VCaP (cell line): ENCODE data around the gene PI4KA.
"Not testable (repeated sequence)": the region's sequence is repeated elsewhere in the genome, so short reads cannot be mapped to it uniquely, and the experiment has no call there.

Experiments
- H3K27ac ChIP-seq: fragments of 450-650 bp; 2 replicates; pipeline ENCODE4 v1.5.1; 2017
- CTCF ChIP-seq: fragments of 450-650 bp; conservative IDR thresholded peaks from 2 replicates; pipeline ENCODE4 v1.5.1; 2017; ENCODE audit warnings: mild to moderate bottlenecking, moderate library complexity

PI4KA gene

GRCh38 chr22:20697481-20698113 is 161.0 kb downstream of the PI4KA start:
- H3K27ac ChIP-seq = not testable (repeated sequence)
- peak; percentile 78 for TF ChIP-seq CTCF

DNA sequence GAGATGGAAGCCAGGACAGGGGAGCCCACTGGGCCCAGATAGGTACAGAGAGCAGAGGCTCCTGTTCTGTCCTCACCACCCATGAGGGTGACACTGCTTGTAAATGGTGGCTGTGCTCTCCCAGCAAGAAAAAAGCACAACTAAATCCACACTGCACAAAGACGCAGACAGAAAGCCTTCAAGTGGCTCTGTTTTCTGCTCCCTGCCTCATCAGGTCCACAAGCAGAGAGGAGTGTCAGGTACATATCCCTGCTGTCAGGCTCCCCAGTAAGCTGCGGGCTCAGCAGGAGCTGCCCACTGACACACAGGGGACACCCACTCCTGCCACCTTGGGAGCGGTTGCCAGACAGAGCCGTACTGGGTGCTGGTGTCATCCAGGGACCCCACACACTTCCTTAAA is 162.6 kb downstream of the PI4KA start:
- H3K27ac ChIP-seq = not testable (repeated sequence)

DNA sequence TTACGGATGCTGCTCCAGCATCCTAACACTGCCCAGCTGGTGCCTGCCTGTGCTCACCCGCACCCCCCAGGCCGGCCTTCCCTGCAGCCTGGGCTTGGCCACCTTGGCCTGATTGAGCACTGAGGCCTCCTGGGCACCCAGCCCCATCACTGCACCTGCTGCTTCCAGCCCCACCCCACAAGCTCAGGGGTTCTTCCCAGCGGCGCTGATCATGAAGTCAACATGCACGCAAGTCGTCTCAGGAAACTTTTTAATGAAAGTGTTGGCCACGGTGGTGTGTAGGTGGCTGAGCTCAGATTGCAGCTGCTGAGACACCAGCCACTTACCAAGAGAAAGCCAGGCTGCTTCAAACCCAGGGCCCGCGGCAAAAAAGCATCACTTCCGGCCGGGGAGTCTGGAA is 163.4 kb downstream of the PI4KA start:
- not testable (repeated sequence) for H3K27ac ChIP-seq

DNA sequence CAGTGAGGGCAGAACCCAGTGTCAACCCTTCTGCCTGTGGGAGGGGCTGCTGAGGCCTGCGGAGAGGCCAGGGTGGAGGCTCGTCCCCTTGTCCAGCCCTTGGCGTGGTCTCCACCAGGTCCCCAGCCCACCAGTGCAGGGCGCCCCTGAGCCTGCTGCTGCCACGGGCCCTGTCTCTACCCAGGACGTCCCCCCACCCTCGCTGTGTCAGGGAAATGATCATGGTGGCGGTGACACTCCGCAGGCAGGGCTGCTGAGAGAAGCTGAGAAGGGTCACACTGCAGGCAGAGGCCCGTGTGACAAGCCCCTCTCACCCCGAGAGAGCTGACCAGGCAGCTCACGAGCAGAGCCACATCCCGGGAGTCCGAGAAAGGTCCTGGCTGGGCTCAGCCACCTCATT is 164.4 kb downstream of the PI4KA start:
- not testable (repeated sequence) for H3K27ac ChIP-seq

DNA sequence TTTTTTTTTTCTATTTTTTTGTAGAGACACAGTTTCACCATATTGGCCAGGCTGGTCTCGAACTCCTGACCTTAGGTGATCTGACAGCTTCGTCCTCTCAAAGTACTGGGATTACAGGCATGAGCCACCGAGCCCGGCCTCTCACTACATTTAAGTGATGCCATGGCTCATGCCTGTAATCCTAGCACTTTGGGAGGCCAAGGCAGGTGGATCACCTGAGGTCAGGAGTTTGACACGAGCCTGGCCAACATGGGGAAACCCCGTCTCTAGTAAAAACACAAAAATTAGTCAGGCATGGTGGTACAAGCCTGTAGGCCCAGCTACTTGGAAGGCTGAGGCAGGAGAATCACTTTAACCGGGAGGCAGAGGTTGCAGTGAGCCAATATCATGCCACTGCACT is 165.7 kb downstream of the PI4KA start:
- not testable (repeated sequence) for H3K27ac ChIP-seq

GRCh38 chr22:20690586-20691317 is 167.9 kb downstream of the PI4KA start:
- not testable (repeated sequence) for H3K27ac ChIP-seq

GRCh38 chr22:20687356-20688172 is 171.0 kb downstream of the PI4KA start:
- not testable (repeated sequence) for H3K27ac ChIP-seq

DNA sequence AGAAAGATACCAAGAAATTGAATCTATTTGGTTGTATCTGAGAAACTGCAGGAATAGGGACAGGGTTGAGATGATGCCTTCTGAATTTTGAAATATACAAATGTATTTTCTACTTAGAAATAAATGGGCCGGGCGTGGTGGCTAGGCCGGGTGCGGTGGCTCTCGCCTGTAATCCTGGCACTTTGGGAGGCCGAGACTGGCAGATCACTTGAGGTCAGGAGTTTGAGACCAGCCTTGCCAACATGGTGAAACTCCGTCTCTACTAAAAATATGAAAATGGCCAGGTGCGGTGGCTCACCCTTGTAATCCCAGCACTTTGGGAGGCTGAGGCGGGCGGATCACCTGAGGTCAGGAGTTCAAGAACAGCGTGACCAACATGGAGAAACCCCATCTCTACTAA is 172.8 kb downstream of the PI4KA start:
- H3K27ac ChIP-seq = not testable (repeated sequence)

DNA sequence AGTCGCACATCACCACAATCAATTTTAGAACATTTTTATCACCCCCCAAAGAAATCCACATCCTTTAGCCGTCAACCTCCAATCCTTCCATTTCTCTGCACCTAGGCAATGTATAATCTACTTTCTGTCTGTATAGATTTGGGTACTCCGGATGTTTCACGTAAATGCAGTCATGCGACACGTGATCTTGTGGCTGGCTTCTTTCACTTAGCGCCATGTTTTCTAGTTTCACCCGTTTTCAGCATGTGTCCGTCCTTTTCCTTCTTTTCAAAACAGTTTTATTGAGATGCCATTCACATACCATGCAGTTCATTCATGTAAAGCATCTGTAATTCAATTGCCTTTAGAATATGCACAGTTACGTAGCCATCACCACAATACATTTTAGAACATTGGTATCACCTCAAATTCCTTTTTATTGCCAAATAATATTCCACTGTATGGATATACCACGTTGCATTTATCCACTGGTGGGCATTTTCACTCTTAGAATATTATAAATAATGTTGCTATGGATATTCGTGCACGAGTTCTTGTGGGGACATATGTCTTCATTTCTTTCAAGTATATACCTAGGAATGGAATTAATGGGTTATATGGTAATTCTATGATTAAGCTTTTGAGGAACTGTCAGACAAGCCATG is 179.7 kb downstream of the PI4KA start:
- not testable (repeated sequence) for H3K27ac ChIP-seq

GRCh38 chr22:20677684-20678242 is 180.8 kb downstream of the PI4KA start:
- TF ChIP-seq CTCF = no peak
- no peak overlapping the region for H3K27ac ChIP-seq

DNA sequence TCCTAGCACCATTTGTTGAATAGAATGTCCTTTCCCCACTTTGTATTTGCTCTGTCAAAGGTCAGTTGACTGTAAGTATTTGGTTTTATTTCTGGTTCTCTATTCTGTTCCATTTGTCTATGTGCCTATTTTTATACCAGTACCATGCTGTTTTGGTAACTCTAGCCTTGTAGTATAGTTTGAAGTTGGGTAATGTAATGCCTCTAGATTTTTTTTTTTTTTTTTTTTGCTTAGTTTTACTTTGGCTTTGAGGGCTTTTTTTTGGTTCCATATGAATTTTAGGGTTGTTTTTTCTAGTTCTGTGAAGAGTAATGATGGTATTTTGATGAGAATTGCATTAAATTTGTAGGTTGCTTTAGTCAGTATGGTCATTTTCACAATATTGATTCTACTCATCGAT is 183.0 kb downstream of the PI4KA start:
- H3K27ac ChIP-seq = not testable (repeated sequence)

- TF ChIP-seq CTCF = no peak
- no peak overlapping the region for H3K27ac ChIP-seq
Measured at GRCh38 chr22:20674998-20675397, 183.6 kb downstream of the PI4KA start.
